GM12873 (cell line): ENCODE results near the gene PLA2G1B.

Source experiments
- TF ChIP-seq, protein P1 (sequence below): IDR thresholded peaks from 2 replicates; pipeline ENCODE4 v1.5.1; 2012; ENCODE audit warnings: low read depth, mild to moderate bottlenecking, moderate library complexity, low read length, control low read depth; ENCODE audit not compliant: insufficient read depth; ENCODE audit errors: missing control alignments

Gene PLA2G1B

DNA sequence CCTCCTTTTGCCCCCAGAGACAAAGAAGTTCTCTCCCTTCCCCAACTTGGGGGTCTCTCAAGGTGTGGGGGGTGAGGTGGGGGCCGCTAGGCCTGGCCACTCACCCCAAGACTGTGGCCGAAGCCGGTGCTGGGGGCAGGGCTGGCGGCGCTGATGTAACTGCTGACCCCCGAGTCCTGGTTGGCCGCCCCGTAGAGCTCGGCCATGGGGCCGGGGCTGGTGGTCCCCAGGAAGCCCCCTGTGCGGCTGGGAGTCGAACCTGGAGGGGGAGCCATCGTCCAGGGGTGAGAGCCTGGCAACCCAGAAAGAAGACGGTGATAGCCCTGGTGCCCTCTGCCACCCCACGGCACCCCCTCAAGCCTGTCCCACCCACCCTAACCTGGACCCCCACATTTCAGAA, 18.5 kb upstream of the PLA2G1B start:
- TF ChIP-seq, protein P1, sequence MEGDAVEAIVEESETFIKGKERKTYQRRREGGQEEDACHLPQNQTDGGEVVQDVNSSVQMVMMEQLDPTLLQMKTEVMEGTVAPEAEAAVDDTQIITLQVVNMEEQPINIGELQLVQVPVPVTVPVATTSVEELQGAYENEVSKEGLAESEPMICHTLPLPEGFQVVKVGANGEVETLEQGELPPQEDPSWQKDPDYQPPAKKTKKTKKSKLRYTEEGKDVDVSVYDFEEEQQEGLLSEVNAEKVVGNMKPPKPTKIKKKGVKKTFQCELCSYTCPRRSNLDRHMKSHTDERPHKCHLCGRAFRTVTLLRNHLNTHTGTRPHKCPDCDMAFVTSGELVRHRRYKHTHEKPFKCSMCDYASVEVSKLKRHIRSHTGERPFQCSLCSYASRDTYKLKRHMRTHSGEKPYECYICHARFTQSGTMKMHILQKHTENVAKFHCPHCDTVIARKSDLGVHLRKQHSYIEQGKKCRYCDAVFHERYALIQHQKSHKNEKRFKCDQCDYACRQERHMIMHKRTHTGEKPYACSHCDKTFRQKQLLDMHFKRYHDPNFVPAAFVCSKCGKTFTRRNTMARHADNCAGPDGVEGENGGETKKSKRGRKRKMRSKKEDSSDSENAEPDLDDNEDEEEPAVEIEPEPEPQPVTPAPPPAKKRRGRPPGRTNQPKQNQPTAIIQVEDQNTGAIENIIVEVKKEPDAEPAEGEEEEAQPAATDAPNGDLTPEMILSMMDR = no peak

DNA sequence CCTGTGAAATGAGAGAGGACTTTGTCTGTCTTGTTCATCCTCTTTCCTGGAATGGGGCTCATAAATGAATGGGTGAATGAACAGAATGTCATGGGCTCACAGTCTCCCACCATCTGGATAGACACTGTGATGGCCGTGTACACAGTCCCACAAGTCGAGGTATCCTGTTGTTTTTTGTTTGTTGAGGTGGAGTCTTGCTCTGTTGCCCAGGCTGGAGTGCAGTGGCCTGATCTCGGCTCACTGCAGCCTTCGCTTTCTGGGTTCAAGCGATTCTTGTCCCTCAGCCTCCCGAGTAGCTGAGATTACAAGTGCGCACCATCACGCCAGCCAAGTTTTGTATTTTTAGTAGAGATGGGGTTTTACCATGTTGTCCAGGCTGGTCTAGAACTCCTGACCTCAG, 16.1 kb upstream of the PLA2G1B start:
- TF ChIP-seq, protein P1 = no peak

DNA sequence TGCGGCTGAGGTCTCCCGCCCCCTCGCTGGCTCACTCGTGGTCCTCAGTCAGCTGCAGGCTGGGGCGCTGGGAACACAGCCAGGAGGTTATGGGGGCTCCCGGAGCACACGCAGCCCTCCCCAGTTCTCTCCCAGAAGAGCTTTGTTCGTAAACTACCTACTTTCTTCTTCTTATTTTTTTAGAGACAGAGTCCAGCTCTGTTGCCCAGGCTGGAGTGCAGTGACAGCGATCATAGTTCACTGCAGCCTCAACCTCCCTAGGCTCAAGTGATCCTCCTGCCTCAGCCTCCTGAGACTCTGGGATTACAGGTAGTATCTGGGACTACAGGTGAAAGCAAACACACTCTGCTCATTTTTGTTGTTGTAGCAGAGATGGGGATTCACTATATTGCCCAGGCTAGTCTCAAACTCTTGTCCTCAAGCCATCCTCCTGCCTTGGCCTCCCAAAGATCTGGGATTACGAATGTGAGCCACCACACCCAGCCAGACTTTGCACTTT, 15.5 kb upstream of the PLA2G1B start:
- TF ChIP-seq, protein P1 = no peak

DNA sequence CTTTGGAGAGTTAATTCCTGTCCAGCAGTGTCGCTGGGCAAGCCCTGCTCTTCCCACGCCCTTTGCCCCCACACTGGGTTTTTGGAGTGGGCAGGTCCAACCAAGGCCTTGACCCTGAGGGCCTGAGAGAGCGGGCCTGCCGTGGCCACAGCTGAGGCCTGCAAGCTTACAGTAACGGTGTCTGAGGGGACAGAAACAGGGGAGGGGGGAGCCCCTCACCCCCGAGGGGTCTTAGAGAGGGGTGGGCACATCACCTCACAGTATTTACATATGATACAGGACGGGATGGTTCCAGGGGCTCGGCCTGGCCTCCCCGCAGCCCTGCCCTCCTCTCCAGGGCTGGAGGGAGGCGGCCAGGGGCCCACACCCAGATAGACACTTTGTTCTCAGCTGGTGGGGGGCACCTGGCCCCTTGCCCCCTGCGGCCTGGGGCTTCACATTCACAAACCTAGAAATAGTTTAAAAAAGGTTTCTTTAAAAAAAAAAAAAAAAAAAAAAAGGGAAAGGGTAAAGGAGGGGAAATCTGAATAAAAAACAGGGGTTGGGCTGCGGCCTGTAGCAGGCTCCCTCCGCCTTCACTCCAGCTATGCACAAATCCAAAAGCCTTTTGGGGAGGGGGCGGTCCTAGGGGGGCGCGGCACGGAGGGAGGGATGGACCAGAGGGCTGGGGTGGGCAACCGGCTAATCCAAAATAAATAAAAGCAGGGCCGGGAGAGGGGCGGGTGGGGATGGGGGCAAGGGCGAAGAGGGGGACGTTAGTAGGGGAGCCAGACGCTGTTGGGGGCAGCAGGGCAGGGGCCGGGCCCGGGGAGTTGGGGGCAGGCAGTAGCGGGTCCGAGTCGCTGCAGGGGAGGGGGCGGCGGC, 14.8 kb upstream of the PLA2G1B start:
- TF ChIP-seq, protein P1 = no peak

DNA sequence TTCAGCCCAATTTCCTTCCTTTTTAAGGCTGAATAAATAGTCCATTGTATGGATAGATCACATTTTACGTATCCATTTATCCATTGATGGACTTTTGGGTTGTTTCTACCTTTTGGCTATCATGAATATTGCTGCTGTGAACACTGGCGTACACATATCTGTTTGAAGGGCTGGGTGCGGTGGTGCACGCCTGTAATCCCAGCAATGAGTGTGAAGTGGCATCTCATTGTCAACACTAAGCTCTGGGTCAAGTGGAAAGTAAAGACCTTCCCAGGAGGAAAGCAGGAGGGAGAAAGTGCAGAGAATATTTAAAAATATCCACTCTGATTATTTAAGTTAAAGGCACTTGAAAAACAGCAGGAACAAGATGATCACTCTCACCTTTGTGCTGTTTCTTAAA, 11.7 kb upstream of the PLA2G1B start:
- TF ChIP-seq, protein P1 = no peak

DNA sequence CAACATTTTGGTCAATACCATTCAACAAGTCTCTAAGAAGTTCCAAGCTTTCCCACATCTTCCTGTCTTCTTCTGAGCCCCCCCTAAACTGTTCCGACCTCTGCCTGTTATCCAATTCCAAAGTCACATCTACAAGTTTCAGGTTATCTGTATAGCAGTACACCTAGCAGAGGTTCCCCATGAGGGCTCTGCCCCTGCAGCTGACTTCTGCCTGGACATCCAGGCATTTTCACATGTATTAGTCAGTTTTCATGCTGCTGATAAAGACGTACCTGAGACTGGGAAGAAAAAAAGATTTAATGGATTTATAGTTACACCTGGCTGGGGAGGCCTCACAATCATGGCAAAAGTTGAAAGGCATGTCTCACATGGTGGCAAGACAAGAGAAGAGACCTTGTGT, 10.2 kb upstream of the PLA2G1B start:
- TF ChIP-seq, protein P1 = no peak

DNA sequence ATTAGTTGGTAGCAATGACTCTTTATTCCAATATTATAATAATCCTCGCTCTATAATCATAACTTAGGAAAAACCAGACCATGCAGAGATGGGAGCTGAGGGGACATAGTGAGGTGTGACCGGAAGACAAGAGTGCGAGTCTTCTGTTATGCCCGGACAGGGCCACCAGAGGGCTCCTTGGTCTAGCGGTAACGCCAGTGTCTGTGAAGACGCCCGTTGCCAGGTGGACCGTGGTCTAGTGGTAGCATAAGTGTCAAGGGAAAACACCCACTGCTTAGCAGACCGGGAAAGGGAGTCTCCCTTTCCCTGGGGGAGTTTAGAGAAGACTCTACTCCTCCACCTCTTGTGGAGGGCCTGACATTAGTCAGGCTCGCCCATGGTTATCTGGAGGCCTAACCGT, 7.9 kb upstream of the PLA2G1B start:
- TF ChIP-seq, protein P1 = peak; percentile 76
